Astrocyte of the cerebellum (primary cell): ENCODE results near the gene TIE1.

Experiments used
- DNase-seq: peaks from one replicate; pipeline ENCODE4 v3.0.0-alpha.2; 2011; ENCODE audit warnings: low read depth
- H3K4me3 ChIP-seq: 2 replicates; pipeline ENCODE4 v1.5.1; 2011; ENCODE audit warnings: mild to moderate bottlenecking, low read depth, low read length, moderate library complexity
- CTCF ChIP-seq: IDR thresholded peaks from 2 replicates; pipeline ENCODE4 v1.5.1; 2012; ENCODE audit warnings: low read length, low read depth, moderate library complexity, mild to moderate bottlenecking; ENCODE audit errors: missing control alignments
- in situ Hi-C: cut with HindIII; loops from 2 replicates; pipeline ENCODE4 v1.10.0; 2017; ENCODE audit warnings: low sequenced_read_pairs

TIE1 gene

GRCh38 chr1:43354936-43355335, 54.2 kb downstream of the TIE1 start:
- in situ Hi-C loops, result no loop called here
- no peak overlapping the region for H3K4me3 ChIP-seq
- TF ChIP-seq CTCF, result no peak
- DNase-seq, result no peak

DNA sequence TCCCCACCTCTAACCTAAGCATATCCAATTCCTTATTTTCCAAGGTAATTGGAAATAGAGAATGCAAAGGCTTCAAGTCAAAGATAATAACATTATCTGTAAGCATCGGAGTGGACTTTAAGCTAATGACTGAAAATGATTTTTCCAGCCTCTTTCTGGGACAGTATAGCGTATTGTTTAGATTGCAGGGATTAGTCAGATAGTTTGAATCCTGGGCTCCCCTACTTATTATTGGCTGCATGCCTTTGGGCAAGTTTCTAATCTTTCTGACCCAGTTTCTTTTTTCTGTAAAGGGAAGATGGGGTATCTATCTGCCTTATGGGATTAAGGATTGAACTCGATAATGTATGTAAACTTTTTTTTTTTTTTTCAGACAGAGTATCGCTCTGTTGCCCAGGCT, 56.5 kb downstream of the TIE1 start:
- no peak overlapping the region for H3K4me3 ChIP-seq
- no peak for DNase-seq
- TF ChIP-seq CTCF, result no peak
- in situ Hi-C loops, result no loop called here

DNA sequence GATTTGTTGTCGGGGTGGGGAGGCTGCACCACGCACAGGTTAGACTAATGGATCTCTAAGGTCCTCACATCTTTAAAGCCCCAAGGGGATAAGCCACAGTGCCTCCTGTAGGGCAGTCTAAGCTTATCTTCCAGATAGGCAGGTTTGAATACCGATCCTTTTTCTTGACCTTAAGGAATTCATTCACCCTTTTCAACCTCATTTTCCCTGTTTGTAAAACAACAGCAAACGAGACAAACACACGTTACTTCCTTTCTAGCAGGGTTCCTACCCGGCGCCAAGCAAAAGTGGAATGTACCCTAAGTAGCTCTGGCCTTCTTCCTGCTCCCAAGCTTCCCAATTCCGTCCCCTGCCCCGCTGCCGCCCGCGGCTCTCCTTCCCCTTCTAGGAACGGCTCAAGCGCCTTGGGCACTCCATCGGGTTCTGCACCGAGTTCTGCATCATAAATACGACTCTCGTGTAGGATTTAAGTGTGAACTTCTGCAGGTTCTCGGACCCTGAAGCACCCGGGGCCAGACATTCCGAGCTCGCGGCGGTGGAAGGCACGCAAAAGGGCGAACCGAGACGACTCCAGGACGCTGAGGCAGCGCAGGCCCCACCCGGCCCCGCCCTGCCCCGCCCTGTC, 57.5 kb downstream of the TIE1 start:
- peak overlapping the region; percentile 65 for H3K4me3 ChIP-seq
- no peak for DNase-seq
- TF ChIP-seq CTCF, result peak; percentile 43
- in situ Hi-C loops, result no loop called here

DNA sequence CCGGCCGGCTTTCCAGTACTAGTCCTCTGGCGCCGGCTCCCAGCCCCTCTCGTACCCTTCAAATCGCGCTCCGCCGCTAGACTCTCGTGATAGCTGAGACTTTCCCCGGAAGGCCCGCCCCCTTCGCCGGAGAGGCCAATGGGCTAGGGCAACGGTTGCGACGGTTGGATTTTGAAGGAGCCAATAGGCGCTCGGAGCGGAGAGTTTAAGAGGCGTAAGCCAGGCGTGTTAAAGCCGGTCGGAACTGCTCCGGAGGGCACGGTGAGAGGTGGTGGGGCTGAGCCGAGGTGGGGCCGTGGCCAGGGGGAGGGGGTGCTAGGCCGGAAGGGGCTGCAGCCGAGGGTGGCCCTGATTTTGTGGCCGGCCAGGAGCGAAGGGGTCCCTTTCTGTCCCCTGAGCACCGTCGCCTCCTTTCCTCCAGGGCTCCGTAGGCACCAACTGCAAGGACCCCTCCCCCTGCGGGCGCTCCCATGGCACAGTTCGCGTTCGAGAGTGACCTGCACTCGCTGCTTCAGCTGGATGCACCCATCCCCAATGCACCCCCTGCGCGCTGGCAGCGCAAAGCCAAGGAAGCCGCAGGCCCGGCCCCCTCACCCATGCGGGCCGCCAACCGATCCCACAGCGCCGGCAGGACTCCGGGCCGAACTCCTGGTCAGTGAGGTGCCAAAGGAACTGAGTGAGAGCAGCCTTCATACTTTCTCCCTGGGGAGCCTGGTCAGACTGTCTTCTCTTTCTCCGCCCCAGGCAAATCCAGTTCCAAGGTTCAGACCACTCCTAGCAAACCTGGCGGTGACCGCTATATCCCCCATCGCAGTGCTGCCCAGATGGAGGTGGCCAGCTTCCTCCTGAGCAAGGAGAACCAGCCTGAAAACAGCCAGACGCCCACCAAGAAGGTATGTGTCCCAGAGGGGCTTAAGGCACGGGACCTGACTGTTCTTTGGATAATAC, 58.2 kb downstream of the TIE1 start, which contains the start of gene CDC20:
Gene CDC20 (plus strand): TSS at position 236 of the 948 bp plus-strand sequence. CDS start 235 bp downstream, at position 471.
- in situ Hi-C loops, result no loop called here
- peak within 1 kb of the TSS; percentile 65 for H3K4me3 ChIP-seq
- TF ChIP-seq CTCF, result no peak
- peak; percentile 87 for DNase-seq

GRCh38 chr1:43359696-43360095, 58.9 kb downstream of the TIE1 start:
- peak overlapping the region; percentile 65 for H3K4me3 ChIP-seq
- in situ Hi-C loops, result no loop called here
- no peak for DNase-seq
- TF ChIP-seq CTCF, result no peak

DNA sequence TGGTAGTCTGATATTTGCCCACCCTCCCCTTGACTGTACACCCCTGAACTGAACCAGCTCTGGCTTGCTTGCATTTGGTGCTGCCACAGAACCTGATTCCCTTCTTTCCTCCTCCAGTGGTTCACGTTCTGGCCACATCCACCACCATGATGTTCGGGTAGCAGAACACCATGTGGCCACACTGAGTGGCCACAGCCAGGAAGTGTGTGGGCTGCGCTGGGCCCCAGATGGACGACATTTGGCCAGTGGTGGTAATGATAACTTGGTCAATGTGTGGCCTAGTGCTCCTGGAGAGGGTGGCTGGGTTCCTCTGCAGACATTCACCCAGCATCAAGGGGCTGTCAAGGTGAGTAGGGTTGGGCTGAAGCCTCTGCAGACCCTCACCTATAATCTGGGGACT, 59.8 kb downstream of the TIE1 start:
- H3K4me3 ChIP-seq, result peak overlapping the region; percentile 18
- in situ Hi-C loops, result no loop called here
- DNase-seq, result no peak
- no peak for TF ChIP-seq CTCF
